Measurements from ENCODE around the gene NAALADL1. TPM values are rescaled to one million over a fixed set of nuclear protein-coding genes. Genes with fewer than 3 reads are reported as not detected.

The NAALADL1 gene, protein sequence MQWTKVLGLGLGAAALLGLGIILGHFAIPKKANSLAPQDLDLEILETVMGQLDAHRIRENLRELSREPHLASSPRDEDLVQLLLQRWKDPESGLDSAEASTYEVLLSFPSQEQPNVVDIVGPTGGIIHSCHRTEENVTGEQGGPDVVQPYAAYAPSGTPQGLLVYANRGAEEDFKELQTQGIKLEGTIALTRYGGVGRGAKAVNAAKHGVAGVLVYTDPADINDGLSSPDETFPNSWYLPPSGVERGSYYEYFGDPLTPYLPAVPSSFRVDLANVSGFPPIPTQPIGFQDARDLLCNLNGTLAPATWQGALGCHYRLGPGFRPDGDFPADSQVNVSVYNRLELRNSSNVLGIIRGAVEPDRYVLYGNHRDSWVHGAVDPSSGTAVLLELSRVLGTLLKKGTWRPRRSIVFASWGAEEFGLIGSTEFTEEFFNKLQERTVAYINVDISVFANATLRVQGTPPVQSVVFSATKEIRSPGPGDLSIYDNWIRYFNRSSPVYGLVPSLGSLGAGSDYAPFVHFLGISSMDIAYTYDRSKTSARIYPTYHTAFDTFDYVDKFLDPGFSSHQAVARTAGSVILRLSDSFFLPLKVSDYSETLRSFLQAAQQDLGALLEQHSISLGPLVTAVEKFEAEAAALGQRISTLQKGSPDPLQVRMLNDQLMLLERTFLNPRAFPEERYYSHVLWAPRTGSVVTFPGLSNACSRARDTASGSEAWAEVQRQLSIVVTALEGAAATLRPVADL
- 0.23 TPM for total RNA-seq (2021; ENCODE audit: unreplicated experiment)
- polyA plus RNA-seq (2012; ENCODE audit: insufficient read length) = not detected
- percentile 10 among the genes with signal in this experiment for Bru-seq, nascent RNA
- BruChase-seq, experiment 1, labeled RNA remaining after a 2-hour chase = percentile 17 among the genes with signal in this experiment
- BruChase-seq, experiment 2, labeled RNA remaining after a 6-hour chase = percentile 15 among the genes with signal in this experiment
- long read RNA-seq, partial matches to known transcripts = 0 of 1 reads
- long read RNA-seq, other reads (novel, unspliced or antisense) = 1 of 1 reads

- intact Hi-C loops (cut with micrococcal nuclease; ENCODE audit: unreplicated experiment) = no loop called here
- DNase-seq (ENCODE audit: low read depth, low spot score) (no peak), ATAC-seq (no peak)
- TF ChIP-seq, protein P1, sequence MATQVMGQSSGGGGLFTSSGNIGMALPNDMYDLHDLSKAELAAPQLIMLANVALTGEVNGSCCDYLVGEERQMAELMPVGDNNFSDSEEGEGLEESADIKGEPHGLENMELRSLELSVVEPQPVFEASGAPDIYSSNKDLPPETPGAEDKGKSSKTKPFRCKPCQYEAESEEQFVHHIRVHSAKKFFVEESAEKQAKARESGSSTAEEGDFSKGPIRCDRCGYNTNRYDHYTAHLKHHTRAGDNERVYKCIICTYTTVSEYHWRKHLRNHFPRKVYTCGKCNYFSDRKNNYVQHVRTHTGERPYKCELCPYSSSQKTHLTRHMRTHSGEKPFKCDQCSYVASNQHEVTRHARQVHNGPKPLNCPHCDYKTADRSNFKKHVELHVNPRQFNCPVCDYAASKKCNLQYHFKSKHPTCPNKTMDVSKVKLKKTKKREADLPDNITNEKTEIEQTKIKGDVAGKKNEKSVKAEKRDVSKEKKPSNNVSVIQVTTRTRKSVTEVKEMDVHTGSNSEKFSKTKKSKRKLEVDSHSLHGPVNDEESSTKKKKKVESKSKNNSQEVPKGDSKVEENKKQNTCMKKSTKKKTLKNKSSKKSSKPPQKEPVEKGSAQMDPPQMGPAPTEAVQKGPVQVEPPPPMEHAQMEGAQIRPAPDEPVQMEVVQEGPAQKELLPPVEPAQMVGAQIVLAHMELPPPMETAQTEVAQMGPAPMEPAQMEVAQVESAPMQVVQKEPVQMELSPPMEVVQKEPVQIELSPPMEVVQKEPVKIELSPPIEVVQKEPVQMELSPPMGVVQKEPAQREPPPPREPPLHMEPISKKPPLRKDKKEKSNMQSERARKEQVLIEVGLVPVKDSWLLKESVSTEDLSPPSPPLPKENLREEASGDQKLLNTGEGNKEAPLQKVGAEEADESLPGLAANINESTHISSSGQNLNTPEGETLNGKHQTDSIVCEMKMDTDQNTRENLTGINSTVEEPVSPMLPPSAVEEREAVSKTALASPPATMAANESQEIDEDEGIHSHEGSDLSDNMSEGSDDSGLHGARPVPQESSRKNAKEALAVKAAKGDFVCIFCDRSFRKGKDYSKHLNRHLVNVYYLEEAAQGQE (IDR thresholded peaks at IDR 0.05; ENCODE audit: insufficient read depth in 1 of 2, low read depth in 2 of 2, low read length in 1 of 2) = no peak
- TF ChIP-seq TCF7L2 (IDR thresholded peaks at IDR 0.05; ENCODE audit: low read depth, low read length) = no peak
- no peak for TF ChIP-seq SIN3A (IDR thresholded peaks at IDR 0.05; ENCODE audit: borderline replicate concordance, insufficient read depth, low read depth, low read length)
- TF ChIP-seq CTCF (IDR thresholded peaks at IDR 0.05) = no peak
- TF ChIP-seq POLR2AphosphoS5 (IDR thresholded peaks at IDR 0.05; ENCODE audit: low read depth, low read length) = no peak
- H3K27ac ChIP-seq (ENCODE audit: low read length) = no peak within 1 kb of the TSS
- H3K27me3 ChIP-seq (ENCODE audit: control insufficient read depth, insufficient read depth, low read length) = no peaks in the 10 kb centered on the region
- in situ Hi-C loops (cut with HindIII; ENCODE audit: low pct_unique_long_range_greater_than_20kb, low sequenced_read_pairs) = no loop called here
- no peaks in the 10 kb centered on the region for H3K36me3 ChIP-seq (ENCODE audit: control insufficient read depth, insufficient read depth, low read length)
- H3K4me1 ChIP-seq (ENCODE audit: control insufficient read depth, insufficient read depth, low read length) = no peaks in the 10 kb centered on the region
- H3K9me3 ChIP-seq (ENCODE audit: control insufficient read depth, insufficient read depth, low read depth, low read length) = no peaks in the 10 kb centered on the region
- CTCF ChIA-PET = interaction anchor here (0.7 kb wide), 1 partner anchor 222 kb away, joined by 4 read pairs; no protein-coding TSS in a partner anchor
- no TSS peak for BruUV-seq (replicated peaks)
- POLR2A ChIA-PET = interaction anchor here (0.7 kb wide), 1 partner anchor 27 kb away, joined by 3 read pairs; no protein-coding TSS in a partner anchor
- no peak within 1 kb of the TSS for H3K4me3 ChIP-seq (ENCODE audit: low read depth in 2 of 2, low read length in 2 of 2)
Measured at GRCh38 chr11:65058419-65059054, at the start of gene NAALADL1. NAALADL1 (minus strand) TSS chr11:65058553; CDS start chr11:65058521, 32 bp downstream.

GRCh38 chr11:65107751-65108468, 49.6 kb upstream of the NAALADL1 start:
- CTCF ChIA-PET = no interaction called here
- no peak for DNase-seq (ENCODE audit: low read depth, low spot score)
- H3K9me3 ChIP-seq (ENCODE audit: control insufficient read depth, insufficient read depth, low read depth, low read length) = no peaks in the 10 kb centered on the region
- BruUV-seq (replicated peaks) = no TSS peak
- POLR2A ChIA-PET = no interaction called here
- no peaks in the 10 kb centered on the region for H3K27me3 ChIP-seq (ENCODE audit: control insufficient read depth, insufficient read depth, low read length)
- intact Hi-C loops (cut with micrococcal nuclease; ENCODE audit: unreplicated experiment) (no loop called here), in situ Hi-C loops (cut with HindIII; ENCODE audit: low pct_unique_long_range_greater_than_20kb, low sequenced_read_pairs) (no loop called here)
- no peak overlapping the region for H3K27ac ChIP-seq (ENCODE audit: low read length)
- H3K36me3 ChIP-seq (ENCODE audit: control insufficient read depth, insufficient read depth, low read length) = no peaks in the 10 kb centered on the region
- no peak for ATAC-seq
- TF ChIP-seq SIN3A (IDR thresholded peaks at IDR 0.05; ENCODE audit: borderline replicate concordance, insufficient read depth, low read depth, low read length) (no peak), TCF7L2 (IDR thresholded peaks at IDR 0.05; ENCODE audit: low read depth, low read length) (no peak), CTCF (IDR thresholded peaks at IDR 0.05) (no peak), POLR2AphosphoS5 (IDR thresholded peaks at IDR 0.05; ENCODE audit: low read depth, low read length) (no peak)
- TF ChIP-seq, protein P1 (IDR thresholded peaks at IDR 0.05; ENCODE audit: insufficient read depth in 1 of 2, low read depth in 2 of 2, low read length in 1 of 2) = no peak
- peaks cover 13% of the 10 kb centered on the region for H3K4me1 ChIP-seq (ENCODE audit: control insufficient read depth, insufficient read depth, low read length)
- H3K4me3 ChIP-seq (ENCODE audit: low read depth in 2 of 2, low read length in 2 of 2) = no peak overlapping the region
